ENCODE data around the gene PCED1B. TPM values are rescaled to one million over a fixed set of nuclear protein-coding genes. Genes with fewer than 3 reads are reported as not detected.

Gene PCED1B
- polyA plus RNA-seq, 3 donors from 2014 or later = 3.2 to 26.4 (median 7.4) TPM

- DNase-seq = no peak
- Mint-ChIP-seq H3K4me1 (peaks cover 21 to 24% of the 10 kb centered on the region in 2 donors), H3K9me3 (no peaks in the 10 kb centered on the region), H3K27me3 (ENCODE audit: low read depth in 3 of 3) (no peaks in the 10 kb centered on the region), H3K36me3 (peaks cover 0 to 9% (median 7%) of the 10 kb centered on the region in 3 donors), H3K27ac (peak overlapping the region in 4 of 6 donors; percentile 29 to 64 (median 48)), H3K4me3 (no peak overlapping the region)
Observed at GRCh38 chr12:47242426-47242825, 163.0 kb downstream of the PCED1B start.

DNA sequence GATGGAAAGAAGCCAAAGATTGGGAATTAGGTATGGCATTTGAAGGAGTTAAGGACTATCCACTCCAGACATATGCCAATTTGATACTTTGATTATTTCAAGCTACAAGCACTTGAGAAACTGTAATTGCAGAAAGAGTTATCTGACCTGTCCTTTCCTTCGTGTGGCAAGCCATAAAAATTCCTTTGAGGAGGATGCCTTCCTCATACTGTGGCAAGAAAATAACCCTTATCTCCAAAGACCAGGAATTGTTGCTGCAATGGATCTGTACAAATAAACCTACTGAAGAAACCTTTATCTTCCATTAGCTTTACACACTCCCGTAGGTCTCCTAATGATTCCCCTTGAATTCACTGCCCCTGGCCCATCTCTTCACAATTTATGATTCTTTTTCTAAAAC lies 165.4 kb downstream of the PCED1B start:
- Mint-ChIP-seq H3K27ac (peak overlapping the region in 1 of 6 donors; percentile 45), H3K9me3 (no peaks in the 10 kb centered on the region), H3K36me3 (peaks cover 9 to 20% (median 19%) of the 10 kb centered on the region in 3 donors), H3K27me3 (ENCODE audit: low read depth in 3 of 3) (peaks cover 0 to 2% (median 0%) of the 10 kb centered on the region in 3 donors), H3K4me3 (no peak overlapping the region), H3K4me1 (peaks cover under 1 to 5% of the 10 kb centered on the region in 2 donors)
- no peak for DNase-seq

DNA sequence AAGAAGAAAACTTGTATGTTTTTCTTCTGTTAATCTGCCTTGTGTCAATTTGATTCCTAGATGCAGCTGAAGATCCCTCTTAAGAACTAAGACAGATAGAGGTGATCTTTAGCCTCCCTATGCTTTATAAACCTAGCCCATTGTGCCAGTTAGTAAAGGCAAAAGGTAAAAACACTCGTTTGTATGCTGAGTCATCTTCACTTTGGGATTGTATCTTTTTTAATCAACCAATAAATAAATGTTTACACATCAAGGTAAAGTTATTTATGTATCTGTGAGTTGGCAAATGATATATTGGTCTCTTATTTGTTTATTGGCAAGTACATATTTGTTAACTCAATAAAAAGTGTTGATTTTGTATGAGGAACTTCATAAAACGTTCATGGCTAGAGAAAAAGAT lies 166.2 kb downstream of the PCED1B start:
- peaks cover 0 to 3% (median 0%) of the 10 kb centered on the region in 6 donors for H3K9me3 Mint-ChIP-seq
- H3K27ac Mint-ChIP-seq = peak overlapping the region in 1 of 6 donors; percentile 26
- H3K4me3 Mint-ChIP-seq = no peak overlapping the region
- peaks cover 8 to 12% of the 10 kb centered on the region in 2 donors for H3K4me1 Mint-ChIP-seq
- H3K27me3 Mint-ChIP-seq (ENCODE audit: low read depth in 3 of 3) = peaks cover 0 to 2% (median 0%) of the 10 kb centered on the region in 3 donors
- DNase-seq = no peak
- H3K36me3 Mint-ChIP-seq = peaks cover 17 to 28% (median 24%) of the 10 kb centered on the region in 3 donors

DNA sequence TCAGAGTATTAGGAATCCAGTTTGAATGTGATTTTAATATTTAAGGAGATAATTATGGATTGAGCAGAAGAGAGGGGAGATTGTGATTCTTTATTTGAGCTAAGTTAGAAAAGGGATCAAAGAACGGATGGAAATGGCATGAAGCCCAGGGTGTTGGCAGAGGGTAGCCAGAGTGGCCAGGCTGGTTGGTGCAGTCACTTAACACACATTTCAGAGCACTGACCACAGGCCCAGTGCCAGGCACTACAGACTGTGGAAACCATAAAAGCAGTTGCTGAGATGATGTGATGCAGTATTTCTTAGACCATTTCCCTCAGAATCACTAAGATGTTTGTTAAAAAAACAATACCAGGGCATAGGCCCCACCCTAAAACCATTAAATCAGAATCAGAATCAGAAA lies 168.0 kb downstream of the PCED1B start:
- H3K4me3 Mint-ChIP-seq = no peak overlapping the region
- H3K36me3 Mint-ChIP-seq = peaks cover 23 to 42% (median 40%) of the 10 kb centered on the region in 3 donors
- peaks cover 0 to 6% (median 1%) of the 10 kb centered on the region in 6 donors for H3K9me3 Mint-ChIP-seq
- DNase-seq = no peak
- H3K27me3 Mint-ChIP-seq (ENCODE audit: low read depth in 3 of 3) = peaks cover 0 to 3% (median 0%) of the 10 kb centered on the region in 3 donors
- peaks cover 13 to 16% of the 10 kb centered on the region in 2 donors for H3K4me1 Mint-ChIP-seq
- no peak overlapping the region for H3K27ac Mint-ChIP-seq

DNA sequence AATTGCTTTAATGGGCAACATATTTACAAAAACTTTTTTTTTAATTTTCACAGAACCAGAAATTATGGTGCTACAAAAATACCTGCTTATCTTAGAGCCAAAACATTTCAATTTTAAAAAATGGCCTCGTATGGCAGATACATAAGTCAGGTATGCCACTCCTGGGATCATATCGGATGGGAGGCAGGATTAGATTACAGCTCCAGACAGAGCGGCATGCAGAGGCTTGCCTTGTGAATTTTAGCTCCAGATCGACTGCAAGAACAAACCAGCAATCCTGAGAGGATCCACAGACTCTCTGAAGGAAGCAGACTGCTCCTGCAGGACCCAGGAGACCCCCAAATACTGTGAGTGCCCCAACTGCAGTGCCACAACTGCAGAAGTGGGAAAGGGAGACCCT lies 169.7 kb downstream of the PCED1B start:
- H3K4me3 Mint-ChIP-seq = no peak overlapping the region
- peaks cover 29 to 30% of the 10 kb centered on the region in 2 donors for H3K4me1 Mint-ChIP-seq
- peaks cover 0 to 3% (median 0%) of the 10 kb centered on the region in 3 donors for H3K27me3 Mint-ChIP-seq (ENCODE audit: low read depth in 3 of 3)
- DNase-seq = no peak
- H3K9me3 Mint-ChIP-seq = peaks cover 0 to 6% (median 1%) of the 10 kb centered on the region in 6 donors
- peaks cover 26 to 49% (median 42%) of the 10 kb centered on the region in 3 donors for H3K36me3 Mint-ChIP-seq
- no peak overlapping the region for H3K27ac Mint-ChIP-seq

DNA sequence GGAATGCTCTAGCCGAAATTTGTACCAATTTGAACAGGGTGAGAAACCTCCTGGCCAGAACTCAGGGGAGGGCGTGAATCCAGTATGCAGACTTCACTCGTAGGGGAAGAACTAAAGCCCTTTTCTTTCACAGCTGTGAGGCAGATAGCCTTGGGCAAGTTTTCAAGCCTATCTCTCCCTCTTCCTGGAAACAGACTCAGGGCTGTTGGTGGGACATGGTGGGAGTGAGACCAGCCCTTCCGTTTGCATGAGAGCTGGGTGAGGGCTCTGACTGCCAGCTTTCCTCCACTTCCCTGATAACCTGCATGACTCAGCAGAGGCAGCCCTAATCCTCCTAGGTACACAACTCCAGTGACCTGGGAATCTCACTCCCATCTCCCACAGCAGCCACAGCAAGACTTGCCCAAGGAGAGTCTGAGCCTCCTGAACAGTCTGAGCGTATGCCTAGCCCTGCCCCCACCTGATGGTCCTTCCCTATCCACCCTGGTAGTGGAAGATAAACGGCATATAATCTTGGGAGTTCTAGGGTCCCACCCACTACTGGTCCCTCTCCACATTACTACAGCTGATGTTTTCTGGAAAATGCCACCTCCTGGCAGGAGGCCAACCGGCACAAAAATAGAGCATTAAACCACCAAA lies 170.4 kb downstream of the PCED1B start:
- Mint-ChIP-seq H3K4me1 (peaks cover 30 to 31% of the 10 kb centered on the region in 2 donors), H3K9me3 (peaks cover 0 to 6% (median 1%) of the 10 kb centered on the region in 6 donors), H3K27me3 (ENCODE audit: low read depth in 3 of 3) (peaks cover 0 to 3% (median 0%) of the 10 kb centered on the region in 3 donors), H3K4me3 (no peak overlapping the region), H3K27ac (no peak overlapping the region), H3K36me3 (peaks cover 26 to 50% (median 38%) of the 10 kb centered on the region in 3 donors)
- DNase-seq = no peak

GRCh38 chr12:47251919-47252318 lies 172.5 kb downstream of the PCED1B start:
- Mint-ChIP-seq H3K9me3 (peaks cover 0 to 6% (median 1%) of the 10 kb centered on the region in 6 donors), H3K36me3 (peaks cover 26 to 48% (median 37%) of the 10 kb centered on the region in 3 donors)

GRCh38 chr12:47264951-47265350 lies 185.5 kb downstream of the PCED1B start:
- peaks cover 39 to 49% of the 10 kb centered on the region in 2 donors for H3K4me1 Mint-ChIP-seq
- peak in 2 of 3 donors; percentile 10 to 18 for DNase-seq
- peaks cover 0 to 12% (median 0%) of the 10 kb centered on the region in 3 donors for H3K36me3 Mint-ChIP-seq
- H3K4me3 Mint-ChIP-seq = peak overlapping the region in 4 of 5 donors; percentile 13 to 68 (median 29)
- H3K9me3 Mint-ChIP-seq = no peaks in the 10 kb centered on the region
- H3K27ac Mint-ChIP-seq = peak overlapping the region in 4 of 6 donors; percentile 7 to 38 (median 28)
- peaks cover 0 to 8% (median 2%) of the 10 kb centered on the region in 3 donors for H3K27me3 Mint-ChIP-seq (ENCODE audit: low read depth in 3 of 3)

More at GRCh38 chr12:47251919-47252318, 172.5 kb downstream of the PCED1B start:
- H3K4me3 Mint-ChIP-seq = no peak overlapping the region
- H3K4me1 Mint-ChIP-seq = peaks cover 30 to 31% of the 10 kb centered on the region in 2 donors
- H3K27ac Mint-ChIP-seq = no peak overlapping the region
- no peak for DNase-seq
- peaks cover 0 to 3% (median 0%) of the 10 kb centered on the region in 3 donors for H3K27me3 Mint-ChIP-seq (ENCODE audit: low read depth in 3 of 3)

DNA sequence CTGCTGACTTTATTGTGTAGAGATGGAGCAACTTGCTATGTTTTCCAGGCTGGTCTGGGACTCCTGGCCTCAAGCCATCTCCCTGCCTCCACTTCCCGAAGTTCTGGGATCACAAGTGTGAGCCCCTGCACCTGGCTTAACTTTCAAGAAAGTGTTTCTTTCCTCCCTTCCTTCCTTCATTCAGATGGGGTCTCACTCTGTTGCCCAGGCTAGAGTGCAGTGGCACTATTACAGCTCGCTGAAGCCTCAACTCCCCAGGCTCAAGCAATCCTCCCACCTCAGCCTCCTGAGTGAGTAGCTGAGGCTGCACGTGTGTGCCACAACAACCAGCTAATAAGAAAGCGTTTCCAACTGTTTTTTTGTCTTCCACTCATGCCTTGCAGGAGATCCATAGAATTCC lies 186.0 kb downstream of the PCED1B start:
- Mint-ChIP-seq H3K27me3 (ENCODE audit: low read depth in 3 of 3) (peaks cover 0 to 8% (median 2%) of the 10 kb centered on the region in 3 donors), H3K36me3 (peaks cover 0 to 12% (median 0%) of the 10 kb centered on the region in 3 donors), H3K9me3 (no peaks in the 10 kb centered on the region), H3K27ac (peak overlapping the region in 3 of 6 donors; percentile 7 to 38 (median 26)), H3K4me3 (peak overlapping the region in 2 of 5 donors; percentile 33 to 68), H3K4me1 (peaks cover 38 to 48% of the 10 kb centered on the region in 2 donors)
- no peak for DNase-seq

DNA sequence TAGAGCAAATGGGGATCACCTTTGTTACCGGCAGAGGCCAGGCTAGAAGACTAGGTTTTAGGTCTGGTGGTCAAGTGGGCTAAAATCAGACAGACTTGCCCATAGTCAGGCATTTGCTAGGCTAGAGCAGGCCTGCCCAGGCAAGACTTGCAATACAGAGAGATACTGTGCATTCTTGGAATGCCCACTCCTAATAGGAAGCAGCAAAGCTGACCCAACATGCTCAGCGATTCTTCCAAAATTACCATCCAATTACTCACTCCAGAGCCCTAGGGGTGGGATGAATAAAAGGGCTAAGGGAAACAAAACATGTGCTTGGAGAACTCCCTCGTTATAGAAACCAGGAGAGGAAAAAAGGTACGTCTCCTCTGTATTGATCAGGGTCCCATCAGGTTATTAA lies 188.2 kb downstream of the PCED1B start:
- peaks cover 0 to 2% (median 0%) of the 10 kb centered on the region in 3 donors for H3K27me3 Mint-ChIP-seq (ENCODE audit: low read depth in 3 of 3)
- DNase-seq = no peak
- no peak overlapping the region for H3K4me3 Mint-ChIP-seq
- H3K4me1 Mint-ChIP-seq = peaks cover 42 to 57% of the 10 kb centered on the region in 2 donors
- no peaks in the 10 kb centered on the region for H3K9me3 Mint-ChIP-seq
- H3K36me3 Mint-ChIP-seq = peaks cover 0 to 12% (median 0%) of the 10 kb centered on the region in 3 donors
- peak overlapping the region in 1 of 6 donors; percentile 54 for H3K27ac Mint-ChIP-seq

DNA sequence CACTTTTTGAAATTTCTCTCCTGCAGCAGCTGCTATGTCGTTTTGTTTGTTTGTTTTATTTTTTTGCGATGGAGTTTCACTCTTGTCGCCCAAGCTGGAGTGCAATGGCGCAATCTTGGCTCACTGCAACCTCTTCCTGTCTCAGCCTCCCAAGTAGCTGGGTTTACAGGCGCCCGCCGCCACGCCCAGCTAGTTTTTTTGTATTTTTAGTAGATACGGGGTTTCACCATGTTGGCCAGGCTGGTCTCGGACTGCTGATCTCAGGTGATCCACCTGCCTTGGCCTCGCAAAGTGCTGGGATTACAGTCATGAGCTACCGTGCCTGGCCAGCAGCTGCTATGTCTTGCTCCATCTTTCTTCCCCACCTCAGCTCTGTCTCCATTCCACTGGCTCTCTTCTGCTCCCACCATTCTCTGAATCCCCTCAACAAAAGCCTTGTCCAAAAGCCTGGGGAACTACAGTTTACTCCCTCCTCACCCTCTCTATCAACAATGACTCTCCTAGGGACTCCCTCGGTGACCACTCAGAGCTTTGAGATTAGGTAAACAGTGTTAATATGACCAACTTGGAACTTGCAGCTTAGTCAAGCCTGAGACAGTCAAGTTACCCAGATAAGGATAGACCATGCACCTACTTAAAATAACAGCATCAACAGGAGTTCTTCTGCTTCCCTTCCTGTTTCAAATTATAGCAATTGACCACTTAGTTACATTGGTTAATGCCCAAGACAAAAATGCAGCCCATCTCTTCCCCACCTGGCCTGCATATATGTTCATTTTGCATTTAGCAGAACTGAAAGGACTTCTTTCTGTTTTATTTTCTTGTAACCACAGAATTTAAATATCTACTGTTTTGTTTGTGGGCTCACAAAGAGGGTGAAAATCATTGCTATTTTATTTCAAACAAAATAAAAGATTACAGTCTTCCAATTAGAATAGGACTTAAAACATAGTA lies 189.4 kb downstream of the PCED1B start:
- H3K27me3 Mint-ChIP-seq (ENCODE audit: low read depth in 3 of 3) = peaks cover 0 to 2% (median 0%) of the 10 kb centered on the region in 3 donors
- H3K36me3 Mint-ChIP-seq = peaks cover 0 to 12% (median 0%) of the 10 kb centered on the region in 3 donors
- H3K9me3 Mint-ChIP-seq = no peaks in the 10 kb centered on the region
- peaks cover 42 to 56% of the 10 kb centered on the region in 2 donors for H3K4me1 Mint-ChIP-seq
- H3K27ac Mint-ChIP-seq = peak overlapping the region in 4 of 6 donors; percentile 13 to 49 (median 18)
- DNase-seq = no peak
- H3K4me3 Mint-ChIP-seq = no peak overlapping the region

DNA sequence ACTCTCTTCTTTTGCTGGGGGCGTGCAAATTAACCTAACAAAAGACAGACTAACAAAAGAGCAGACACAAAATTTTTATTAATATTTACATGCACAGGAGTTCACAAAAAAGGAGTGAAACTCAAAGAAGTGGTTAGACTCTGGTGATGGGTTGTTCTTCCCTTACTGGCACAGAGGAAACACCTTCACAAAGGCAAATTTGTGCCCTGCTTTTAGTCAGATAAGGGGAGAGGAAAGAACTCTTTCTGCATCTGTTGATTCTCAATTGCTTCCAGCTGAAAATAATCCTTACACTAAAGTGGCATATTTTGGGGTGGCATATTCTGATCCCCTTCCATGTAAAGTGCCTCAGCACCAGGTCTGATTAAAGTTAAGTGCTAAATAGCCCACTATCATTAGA lies 190.5 kb downstream of the PCED1B start:
- peaks cover 34 to 49% of the 10 kb centered on the region in 2 donors for H3K4me1 Mint-ChIP-seq
- H3K9me3 Mint-ChIP-seq = no peaks in the 10 kb centered on the region
- H3K36me3 Mint-ChIP-seq = peaks cover 0 to 8% (median 0%) of the 10 kb centered on the region in 3 donors
- no peak overlapping the region for H3K4me3 Mint-ChIP-seq
- peaks cover 0 to 2% (median 0%) of the 10 kb centered on the region in 3 donors for H3K27me3 Mint-ChIP-seq (ENCODE audit: low read depth in 3 of 3)
- no peak overlapping the region for H3K27ac Mint-ChIP-seq
- DNase-seq = no peak
